SW480 (cell line): ENCODE measurements around the gene ARAP1.
"Not testable (repeated sequence)": the region's sequence is repeated elsewhere in the genome, so short reads cannot be mapped to it uniquely, and the experiment has no call there.

ENCODE experiments used
- DNase-seq: peaks from one replicate; pipeline ENCODE4 v3.0.0-alpha.2; 2016; ENCODE audit warnings: low spot score

Gene ARAP1

GRCh38 chr11:72752088-72752914 is at the start of gene ARAP1:
Gene ARAP1 (minus strand): TSS chr11:72752408. CDS start chr11:72727128, 25,280 bp downstream.
- peak; percentile 78 for DNase-seq

- DNase-seq: no peak
These were observed 47.2 kb upstream of the ARAP1 start for GRCh38 chr11:72799441-72799840.

- DNase-seq: no peak
These were observed 46.2 kb upstream of the ARAP1 start for GRCh38 chr11:72798361-72798760.

- DNase-seq: peak; percentile 92
These were observed 41.5 kb upstream of the ARAP1 start, which contains the start of gene STARD10 for GRCh38 chr11:72793425-72794367. Gene STARD10 (minus strand): TSS chr11:72794047. CDS start chr11:72781181, 12,866 bp downstream.

GRCh38 chr11:72793076-72793424 is 40.8 kb upstream of the ARAP1 start:
- no peak for DNase-seq

- DNase-seq: no peak
These were observed 40.3 kb upstream of the ARAP1 start for GRCh38 chr11:72792437-72793021.

GRCh38 chr11:72791228-72791627 is 39.0 kb upstream of the ARAP1 start:
- DNase-seq: not testable (repeated sequence)

GRCh38 chr11:72789493-72790131 is 37.4 kb upstream of the ARAP1 start:
- DNase-seq: no peak

- DNase-seq: no peak
These were observed 36.0 kb upstream of the ARAP1 start for GRCh38 chr11:72788241-72788640.

GRCh38 chr11:72787216-72788104 is 35.3 kb upstream of the ARAP1 start:
- peak; percentile 94 for DNase-seq

GRCh38 chr11:72786305-72787215 is 34.4 kb upstream of the ARAP1 start:
- DNase-seq: peak; percentile 86

GRCh38 chr11:72784662-72785061 is 32.5 kb upstream of the ARAP1 start:
- DNase-seq: no peak

- DNase-seq: no peak
These were observed 31.1 kb upstream of the ARAP1 start for GRCh38 chr11:72783144-72783905.

GRCh38 chr11:72782081-72782920 is 30.1 kb upstream of the ARAP1 start:
- DNase-seq: peak; percentile 71

- DNase-seq: no peak
These were observed 29.3 kb upstream of the ARAP1 start for GRCh38 chr11:72781313-72782080.

GRCh38 chr11:72781063-72781312 is 28.8 kb upstream of the ARAP1 start:
- no peak for DNase-seq

- DNase-seq: no peak
These were observed 28.3 kb upstream of the ARAP1 start for GRCh38 chr11:72780296-72781062.
